ENCODE measurements around the gene LUZP4.
"Not testable (repeated sequence)": the region's sequence is repeated elsewhere in the genome, so short reads cannot be mapped to it uniquely, and the experiment has no call there.

The LUZP4 gene

GRCh38 chrX:115339441-115340025, 50.0 kb downstream of the LUZP4 start:
- DNase-seq = no peak

GRCh38 chrX:115341421-115341820, 51.9 kb downstream of the LUZP4 start:
- no peak for DNase-seq

GRCh38 chrX:115344885-115345614, 55.5 kb downstream of the LUZP4 start:
- peak; percentile 50 to 54 for DNase-seq

GRCh38 chrX:115345615-115346014, 56.1 kb downstream of the LUZP4 start:
- DNase-seq = no peak

GRCh38 chrX:115346738-115347137, 57.2 kb downstream of the LUZP4 start:
- DNase-seq = not testable (repeated sequence)

GRCh38 chrX:115348446-115349225, 59.1 kb downstream of the LUZP4 start:
- no peak for DNase-seq

- DNase-seq = no peak
Observed at GRCh38 chrX:115350711-115351381, 61.3 kb downstream of the LUZP4 start.

- DNase-seq = no peak
Observed at GRCh38 chrX:115356369-115356768, 66.9 kb downstream of the LUZP4 start.

Data from NCI-H1930 (cell line).